GM23338 (cell line): ENCODE results near the gene GABARAP.

Source experiments
- CREB1 ChIP-seq: fragments of 250-450 bp; sonication (Bioruptor Pico); IDR thresholded peaks from 2 replicates; pipeline ENCODE4 v1.5.0; 2020; ENCODE audit warnings: low read depth, mild to moderate bottlenecking, moderate library complexity
- CTCF ChIP-seq, 2 experiments: fragments of 200-600 bp in 1 of 2; sonication (generic) in 1 of 2; conservative IDR thresholded peaks; 2 replicates each; pipeline versions ENCODE4 v1.5.1 to v1.6.1; 2016 to 2017; ENCODE audit warnings: antibody characterized with exemption in 2 of 2, low read depth in 2 of 2, mild to moderate bottlenecking in 2 of 2, moderate library complexity in 1 of 2
- EZH2 ChIP-seq: fragments of 200-600 bp; sonication (generic); IDR thresholded peaks from one replicate; pipeline ENCODE4 v1.8.0; 2017; ENCODE audit warnings: antibody characterized with exemption, mild to moderate bottlenecking, low read depth; ENCODE audit not compliant: unreplicated experiment
- EZH2phosphoT487 ChIP-seq: fragments of 200-600 bp; sonication (generic); IDR thresholded peaks from one replicate; pipeline ENCODE4 v1.8.1; 2018; ENCODE audit warnings: antibody characterized with exemption; ENCODE audit not compliant: unreplicated experiment
- NANOG ChIP-seq: IDR thresholded peaks from 2 replicates; pipeline ENCODE4 v1.6.1; 2016; ENCODE audit warnings: antibody characterized with exemption, borderline replicate concordance
- POLR2AphosphoS5 ChIP-seq: IDR thresholded peaks from 2 replicates; pipeline ENCODE4 v1.6.1; 2016; ENCODE audit warnings: antibody characterized with exemption, low read depth
- REST ChIP-seq: IDR thresholded peaks from one replicate; pipeline ENCODE4 v1.6.1; 2018; ENCODE audit warnings: antibody characterized with exemption; ENCODE audit not compliant: unreplicated experiment

- TF ChIP-seq CTCF (conservative IDR thresholded peaks at IDR 0.05; ENCODE audit: low read depth in 2 of 2) (no peak), EZH2 (no peak), REST (no peak), EZH2phosphoT487 (no peak), POLR2AphosphoS5 (no peak), NANOG (no peak), CREB1 (CRISPR knock-in tag) (no peak)
These were observed 41.4 kb upstream of the GABARAP start for GRCh38 chr17:7283471-7284216.
